Endothelial cell (in vitro differentiated cells): ENCODE results near the gene SRSF6. TPM values are rescaled to one million over a fixed set of nuclear protein-coding genes. Genes with fewer than 3 reads are reported as not detected.
"Not testable (repeated sequence)": the region's sequence is repeated elsewhere in the genome, so short reads cannot be mapped to it uniquely, and the experiment has no call there.

Experiments
- DNase-seq: peaks from one replicate; pipeline ENCODE4 v3.0.0; 2021; ENCODE audit warnings: low spot score
- H3K27ac Mint-ChIP-seq: one replicate; pipeline ENCODE4 v1.8.0; 2021; ENCODE audit warnings: mixed read lengths, inconsistent platforms; ENCODE audit not compliant: unreplicated experiment
- H3K27me3 Mint-ChIP-seq: one replicate; pipeline ENCODE4 v1.8.0; 2021; ENCODE audit warnings: mild to moderate bottlenecking, moderate library complexity, mixed read lengths, inconsistent platforms; ENCODE audit not compliant: unreplicated experiment
- H3K36me3 Mint-ChIP-seq: one replicate; pipeline ENCODE4 v1.8.0; 2021; ENCODE audit warnings: mild to moderate bottlenecking, low read depth, mixed read lengths, inconsistent platforms; ENCODE audit not compliant: unreplicated experiment
- H3K4me1 Mint-ChIP-seq: one replicate; pipeline ENCODE4 v1.8.0; 2021; ENCODE audit warnings: mild to moderate bottlenecking, mixed read lengths, inconsistent platforms; ENCODE audit not compliant: unreplicated experiment
- H3K4me3 Mint-ChIP-seq: one replicate; pipeline ENCODE4 v1.8.0; 2021; ENCODE audit warnings: mild to moderate bottlenecking, mixed read lengths, inconsistent platforms; ENCODE audit not compliant: unreplicated experiment
- H3K9me3 Mint-ChIP-seq: one replicate; pipeline ENCODE4 v1.8.0; 2021; ENCODE audit warnings: mixed read lengths, inconsistent platforms; ENCODE audit not compliant: unreplicated experiment
- total RNA-seq: library from RNA; stranded (reverse); fragmentation: NEBNext Ultra II Directional; extraction: Animal tissue kit (Norgen Biotek cat#: 25700); gene quantifications from one replicate; pipeline ENCODE4 v1.2.1, GENCODE V29; 2021; ENCODE audit not compliant: unreplicated experiment
- TF ChIP-seq, protein P1 (sequence below): fragments of 200-600 bp; sonication (generic); IDR thresholded peaks from one replicate; pipeline ENCODE4 v1.5.0; 2021; ENCODE audit warnings: antibody characterized with exemption; ENCODE audit not compliant: unreplicated experiment

The SRSF6 gene
- total RNA-seq, 1 donor from 2014 or later, result 157 TPM

DNA sequence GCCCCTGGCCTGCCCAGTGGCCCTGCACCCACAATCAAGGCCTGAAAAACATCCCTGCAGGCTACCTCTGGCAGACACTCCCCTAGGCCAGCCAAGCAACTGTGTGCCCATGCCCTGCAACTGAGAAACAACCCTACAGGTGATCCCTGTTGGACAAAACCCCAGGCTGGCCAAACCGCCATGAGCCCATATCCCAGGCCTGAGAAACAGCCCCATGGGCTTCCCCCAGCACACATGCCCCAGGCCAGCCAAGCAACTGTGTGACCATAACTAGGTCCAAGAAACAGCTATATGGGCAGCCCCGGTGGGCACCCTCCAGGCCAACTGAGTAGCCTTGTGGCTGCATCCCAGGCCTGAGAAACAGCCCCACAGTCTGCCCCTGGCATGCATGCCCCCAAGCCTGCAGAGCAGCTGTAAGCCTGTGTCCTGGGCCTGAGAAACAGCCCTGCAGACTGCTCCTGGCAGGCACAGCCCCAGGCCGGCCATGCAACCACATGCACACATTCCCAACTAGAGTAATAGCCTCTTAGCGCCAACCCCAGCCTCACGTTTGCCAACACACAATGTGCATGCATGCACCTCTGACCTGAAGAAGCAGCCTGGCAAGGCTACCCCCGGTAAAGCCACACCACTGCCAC lies 41.0 kb upstream of the SRSF6 start:
- Mint-ChIP-seq H3K9me3 (peaks cover 23% of the 10 kb centered on the region), H3K4me1 (no peaks in the 10 kb centered on the region), H3K4me3 (no peak overlapping the region), H3K27ac (no peak overlapping the region), H3K27me3 (peaks cover 8% of the 10 kb centered on the region), H3K36me3 (peaks cover 4% of the 10 kb centered on the region)
- no peak for DNase-seq
- TF ChIP-seq, protein P1, sequence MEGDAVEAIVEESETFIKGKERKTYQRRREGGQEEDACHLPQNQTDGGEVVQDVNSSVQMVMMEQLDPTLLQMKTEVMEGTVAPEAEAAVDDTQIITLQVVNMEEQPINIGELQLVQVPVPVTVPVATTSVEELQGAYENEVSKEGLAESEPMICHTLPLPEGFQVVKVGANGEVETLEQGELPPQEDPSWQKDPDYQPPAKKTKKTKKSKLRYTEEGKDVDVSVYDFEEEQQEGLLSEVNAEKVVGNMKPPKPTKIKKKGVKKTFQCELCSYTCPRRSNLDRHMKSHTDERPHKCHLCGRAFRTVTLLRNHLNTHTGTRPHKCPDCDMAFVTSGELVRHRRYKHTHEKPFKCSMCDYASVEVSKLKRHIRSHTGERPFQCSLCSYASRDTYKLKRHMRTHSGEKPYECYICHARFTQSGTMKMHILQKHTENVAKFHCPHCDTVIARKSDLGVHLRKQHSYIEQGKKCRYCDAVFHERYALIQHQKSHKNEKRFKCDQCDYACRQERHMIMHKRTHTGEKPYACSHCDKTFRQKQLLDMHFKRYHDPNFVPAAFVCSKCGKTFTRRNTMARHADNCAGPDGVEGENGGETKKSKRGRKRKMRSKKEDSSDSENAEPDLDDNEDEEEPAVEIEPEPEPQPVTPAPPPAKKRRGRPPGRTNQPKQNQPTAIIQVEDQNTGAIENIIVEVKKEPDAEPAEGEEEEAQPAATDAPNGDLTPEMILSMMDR, result no peak

DNA sequence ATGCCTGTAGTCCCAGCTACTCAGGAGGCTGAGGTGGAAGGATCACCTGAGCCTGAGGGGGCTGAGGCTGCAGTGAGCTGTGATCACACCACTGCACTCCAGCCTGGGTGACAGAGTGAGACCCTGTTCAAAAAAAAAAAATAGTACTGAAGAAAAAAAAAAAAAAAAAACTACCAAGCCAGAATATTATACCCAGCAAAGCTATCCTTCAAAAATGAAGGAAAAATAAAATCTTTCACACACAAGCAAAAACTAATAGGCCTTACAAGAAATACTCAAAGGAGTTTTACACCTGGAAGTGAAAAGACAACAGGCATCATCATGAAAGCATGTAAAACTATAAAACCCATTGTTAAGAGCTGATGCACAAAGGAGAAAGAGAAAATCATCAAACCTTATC lies 37.5 kb upstream of the SRSF6 start:
- Mint-ChIP-seq H3K4me3 (no peak overlapping the region), H3K27me3 (peaks cover 9% of the 10 kb centered on the region), H3K27ac (no peak overlapping the region), H3K9me3 (peaks cover 35% of the 10 kb centered on the region), H3K4me1 (no peaks in the 10 kb centered on the region), H3K36me3 (peaks cover 13% of the 10 kb centered on the region)
- DNase-seq, result no peak
- TF ChIP-seq, protein P1, result no peak

DNA sequence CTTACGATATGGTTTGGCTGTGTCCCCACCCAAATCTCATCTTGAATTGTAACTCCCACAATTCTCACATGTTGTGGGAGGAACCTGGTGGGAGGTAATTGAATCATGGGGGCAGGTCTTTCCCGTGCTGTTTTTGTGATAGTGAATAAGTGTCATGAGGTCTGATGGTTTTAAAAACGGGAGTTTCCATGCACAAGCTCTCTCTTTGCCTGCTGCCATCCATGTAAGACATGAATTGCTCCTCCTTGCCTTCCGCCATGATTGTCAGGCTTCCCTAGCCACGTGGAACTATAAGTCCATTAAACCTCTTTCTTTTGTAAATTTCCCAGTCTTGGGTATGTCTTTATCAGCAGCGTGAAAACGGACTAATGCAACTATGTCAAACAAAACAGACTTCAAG lies 36.8 kb upstream of the SRSF6 start:
- peaks cover 30% of the 10 kb centered on the region for H3K9me3 Mint-ChIP-seq
- DNase-seq, H3K27ac Mint-ChIP-seq, H3K27me3 Mint-ChIP-seq, H3K36me3 Mint-ChIP-seq, H3K4me1 Mint-ChIP-seq, H3K4me3 Mint-ChIP-seq: not testable (repeated sequence)

DNA sequence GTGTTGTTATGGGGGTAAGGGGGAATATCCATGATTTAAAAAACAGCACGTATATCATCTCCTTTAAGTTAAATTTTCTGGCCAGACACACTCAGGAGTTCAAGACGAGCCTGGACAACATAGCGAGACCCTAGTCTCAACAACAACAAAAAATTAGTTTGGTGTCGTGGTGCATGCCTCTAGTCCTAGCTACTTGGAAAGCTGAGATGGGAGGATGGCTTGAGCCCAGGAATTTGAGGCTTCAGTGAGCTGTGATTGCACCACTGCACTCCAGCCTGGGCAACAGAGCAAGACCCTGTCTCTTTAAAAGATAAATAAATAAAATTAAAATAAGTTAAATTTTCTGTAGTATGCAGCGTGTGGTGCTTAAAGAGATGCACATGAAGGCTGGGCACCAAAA lies 31.5 kb upstream of the SRSF6 start:
- no peak for DNase-seq
- Mint-ChIP-seq H3K27me3 (peaks cover 5% of the 10 kb centered on the region), H3K36me3 (peaks cover 9% of the 10 kb centered on the region), H3K27ac (no peak overlapping the region), H3K4me1 (no peaks in the 10 kb centered on the region), H3K4me3 (no peak overlapping the region), H3K9me3 (peaks cover 25% of the 10 kb centered on the region)
- TF ChIP-seq, protein P1, result no peak

DNA sequence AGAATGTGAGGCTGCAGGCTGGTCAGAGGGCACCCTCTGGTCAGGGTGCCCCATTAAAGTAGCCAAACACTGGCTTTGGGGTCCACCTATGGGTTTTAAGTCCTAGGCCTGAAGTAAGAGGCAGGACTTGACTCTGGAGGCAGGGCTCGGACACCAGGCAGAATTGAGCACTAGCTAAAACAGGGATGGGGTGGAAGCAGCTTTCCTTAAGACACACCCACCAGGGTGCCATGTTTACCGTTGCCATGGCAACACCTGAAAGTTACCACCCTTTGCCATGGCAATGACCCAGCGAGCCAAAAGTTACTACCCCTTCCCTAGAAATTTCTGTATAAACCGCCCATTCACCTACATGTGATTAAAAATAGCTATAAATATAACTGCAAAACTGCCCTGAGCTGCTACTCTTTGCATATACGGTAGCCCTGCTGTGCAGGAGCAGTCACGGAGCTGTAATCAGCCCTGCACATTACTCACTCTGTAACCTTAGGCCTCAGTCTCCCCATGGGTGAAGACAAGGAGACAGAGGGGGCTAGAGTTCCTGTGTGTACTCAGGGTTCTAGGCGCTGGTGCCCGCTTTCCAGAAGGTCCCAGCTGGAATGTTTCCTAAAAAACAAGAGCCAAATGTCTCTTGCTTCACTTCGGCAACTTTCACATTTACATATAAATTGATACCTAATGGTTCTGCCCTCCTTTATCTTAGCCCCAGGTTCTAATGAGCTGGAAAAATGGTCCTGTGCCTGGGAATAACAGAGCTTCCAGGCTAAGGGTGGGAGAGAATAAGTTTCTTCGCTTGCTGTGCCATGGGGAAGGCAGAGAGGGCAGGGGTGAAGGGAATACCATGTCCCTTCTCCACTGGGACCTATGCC lies 27.2 kb upstream of the SRSF6 start:
- Mint-ChIP-seq H3K27me3 (peaks cover 2% of the 10 kb centered on the region), H3K27ac (no peak overlapping the region), H3K9me3 (peaks cover 26% of the 10 kb centered on the region), H3K36me3 (no peaks in the 10 kb centered on the region), H3K4me1 (no peaks in the 10 kb centered on the region), H3K4me3 (no peak overlapping the region)
- TF ChIP-seq, protein P1, result no peak
- no peak for DNase-seq
